HEK293 (cell line): ENCODE measurements around the gene SCLT1.

Source experiments
- CTCF ChIP-seq: fragments of 450-650 bp; formaldehyde crosslinking; IDR thresholded peaks from 2 replicates; pipeline ENCODE4 v1.5.1; 2016; ENCODE audit warnings: missing biosample characterization, missing genetic modification characterization
- KLF16 ChIP-seq: fragments of 450-650 bp; formaldehyde crosslinking; IDR thresholded peaks from 2 replicates; pipeline ENCODE4 v1.5.1; 2017; ENCODE audit warnings: missing biosample characterization, missing genetic modification characterization
- KLF17 ChIP-seq: fragments of 450-650 bp; formaldehyde crosslinking; IDR thresholded peaks from 2 replicates; pipeline ENCODE4 v1.5.1; 2016; ENCODE audit warnings: missing biosample characterization, missing genetic modification characterization
- REPIN1 ChIP-seq: fragments of 450-650 bp; formaldehyde crosslinking; IDR thresholded peaks from 2 replicates; pipeline ENCODE4 v1.5.1; 2017; ENCODE audit warnings: missing biosample characterization, missing genetic modification characterization, low read depth
- REST ChIP-seq: fragments of 450-650 bp; formaldehyde crosslinking; IDR thresholded peaks from 2 replicates; pipeline ENCODE4 v1.5.1; 2016; ENCODE audit warnings: missing biosample characterization, missing genetic modification characterization
- SCRT2 ChIP-seq: fragments of 450-650 bp; formaldehyde crosslinking; IDR thresholded peaks from 2 replicates; pipeline ENCODE4 v1.5.1; 2016; ENCODE audit warnings: missing biosample characterization, missing genetic modification characterization
- YY1 ChIP-seq: fragments of 450-650 bp; formaldehyde crosslinking; IDR thresholded peaks from 2 replicates; pipeline ENCODE4 v1.5.1; 2018; ENCODE audit warnings: missing biosample characterization, missing genetic modification characterization
- ZNF2 ChIP-seq: fragments of 450-650 bp; formaldehyde crosslinking; IDR thresholded peaks from 2 replicates; pipeline ENCODE4 v1.5.1; 2016; ENCODE audit warnings: missing biosample characterization, missing genetic modification characterization
- ZNF341 ChIP-seq: fragments of 450-650 bp; formaldehyde crosslinking; IDR thresholded peaks from 2 replicates; pipeline ENCODE4; 2016; ENCODE audit warnings: low read depth, missing biosample characterization, missing genetic modification characterization
- TF ChIP-seq, protein P1 (sequence below): IDR thresholded peaks from 2 replicates; pipeline ENCODE4 v1.6.1; 2011; ENCODE audit warnings: mild to moderate bottlenecking, low read depth, low read length, borderline replicate concordance
- TF ChIP-seq, protein P2 (sequence below): fragments of 450-650 bp; formaldehyde crosslinking; IDR thresholded peaks from 2 replicates; pipeline ENCODE4 v1.5.0; 2017; ENCODE audit warnings: missing biosample characterization, missing genetic modification characterization, borderline replicate concordance

DNA sequence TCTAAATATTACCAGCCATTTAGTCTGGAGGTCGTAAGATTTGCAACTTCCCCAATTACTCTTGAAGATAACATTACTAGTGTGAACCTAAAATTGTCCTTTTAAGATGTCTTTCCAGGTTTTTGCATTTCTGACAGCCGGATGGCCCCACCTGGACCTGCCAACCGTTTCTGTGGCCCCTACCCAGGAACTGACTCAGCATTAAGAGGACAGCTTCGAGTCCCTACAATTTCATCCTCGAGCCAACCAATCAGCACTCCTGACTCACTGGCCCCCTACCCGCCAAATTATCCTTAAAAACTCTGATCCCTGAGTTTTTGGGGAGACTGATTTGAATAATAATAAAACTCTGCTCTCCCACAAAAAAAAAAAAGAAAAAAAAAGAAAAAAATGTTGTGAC is 112.0 kb downstream of the SCLT1 start:
- TF ChIP-seq, protein P1, sequence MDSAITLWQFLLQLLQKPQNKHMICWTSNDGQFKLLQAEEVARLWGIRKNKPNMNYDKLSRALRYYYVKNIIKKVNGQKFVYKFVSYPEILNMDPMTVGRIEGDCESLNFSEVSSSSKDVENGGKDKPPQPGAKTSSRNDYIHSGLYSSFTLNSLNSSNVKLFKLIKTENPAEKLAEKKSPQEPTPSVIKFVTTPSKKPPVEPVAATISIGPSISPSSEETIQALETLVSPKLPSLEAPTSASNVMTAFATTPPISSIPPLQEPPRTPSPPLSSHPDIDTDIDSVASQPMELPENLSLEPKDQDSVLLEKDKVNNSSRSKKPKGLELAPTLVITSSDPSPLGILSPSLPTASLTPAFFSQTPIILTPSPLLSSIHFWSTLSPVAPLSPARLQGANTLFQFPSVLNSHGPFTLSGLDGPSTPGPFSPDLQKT: no peak
- TF ChIP-seq SCRT2 (tag by site-specific recombination) (no peak), YY1 (tag by site-specific recombination) (no peak), CTCF (no peak), ZNF341 (tag by site-specific recombination) (no peak), KLF17 (tag by site-specific recombination) (no peak), REST (tag by site-specific recombination) (no peak), REPIN1 (no peak), ZNF2 (no peak), KLF16 (tag by site-specific recombination) (no peak)
- TF ChIP-seq, protein P2, sequence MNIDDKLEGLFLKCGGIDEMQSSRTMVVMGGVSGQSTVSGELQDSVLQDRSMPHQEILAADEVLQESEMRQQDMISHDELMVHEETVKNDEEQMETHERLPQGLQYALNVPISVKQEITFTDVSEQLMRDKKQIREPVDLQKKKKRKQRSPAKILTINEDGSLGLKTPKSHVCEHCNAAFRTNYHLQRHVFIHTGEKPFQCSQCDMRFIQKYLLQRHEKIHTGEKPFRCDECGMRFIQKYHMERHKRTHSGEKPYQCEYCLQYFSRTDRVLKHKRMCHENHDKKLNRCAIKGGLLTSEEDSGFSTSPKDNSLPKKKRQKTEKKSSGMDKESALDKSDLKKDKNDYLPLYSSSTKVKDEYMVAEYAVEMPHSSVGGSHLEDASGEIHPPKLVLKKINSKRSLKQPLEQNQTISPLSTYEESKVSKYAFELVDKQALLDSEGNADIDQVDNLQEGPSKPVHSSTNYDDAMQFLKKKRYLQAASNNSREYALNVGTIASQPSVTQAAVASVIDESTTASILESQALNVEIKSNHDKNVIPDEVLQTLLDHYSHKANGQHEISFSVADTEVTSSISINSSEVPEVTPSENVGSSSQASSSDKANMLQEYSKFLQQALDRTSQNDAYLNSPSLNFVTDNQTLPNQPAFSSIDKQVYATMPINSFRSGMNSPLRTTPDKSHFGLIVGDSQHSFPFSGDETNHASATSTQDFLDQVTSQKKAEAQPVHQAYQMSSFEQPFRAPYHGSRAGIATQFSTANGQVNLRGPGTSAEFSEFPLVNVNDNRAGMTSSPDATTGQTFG (tag by site-specific recombination): no peak
